IMR-90 (cell line): ENCODE measurements around the gene SMIM24. TPM values are rescaled to one million over a fixed set of nuclear protein-coding genes. Genes with fewer than 3 reads are reported as not detected.

ENCODE experiments used
- ATAC-seq: fragments of 200-7000 bp; cut with Tn5 transposase; 2 replicates; pipeline ENCODE4 v1.9.1; 2020; ENCODE audit warnings: low read depth, mild to moderate bottlenecking, moderate library complexity
- BruUV-seq: library from RNA; stranded (reverse); fragments of 400-500 nt; replicated peaks from 2 replicates; lab custom pipeline; 2021; lab: Mats Ljungman, UMichigan
- CTCF ChIA-PET: fragments of 300-600 bp; formaldehyde crosslinking; extraction: SDS; loops from one replicate; lab custom pipeline; 2021; ENCODE audit warnings: antibody characterized with exemption; lab: Yijun Ruan, JAX
- POLR2A ChIA-PET: fragments of 300-600 bp; sonication (Branson Sonifier 250); formaldehyde crosslinking; loops from one replicate; lab custom pipeline; 2022; ENCODE audit warnings: antibody characterized with exemption; ENCODE audit not compliant: unreplicated experiment; lab: Charles Lee
- DNase-seq: peaks from one replicate; pipeline ENCODE4 v3.0.0; 2013
- H2AFZ ChIP-seq: replicated peaks from 2 replicates; pipeline ENCODE3; 2013; ENCODE audit warnings: low read length, mild to moderate bottlenecking; ENCODE audit not compliant: poor library complexity
- H2AK5ac ChIP-seq: 2 replicates; pipeline ENCODE4 v1.6.1; 2013; ENCODE audit warnings: low read depth, low read length, inconsistent platforms
- H2AK9ac ChIP-seq: replicated peaks from 2 replicates; pipeline ENCODE3; 2013; ENCODE audit warnings: mild to moderate bottlenecking, low read depth, low read length, moderate library complexity; ENCODE audit not compliant: poor library complexity
- H2BK120ac ChIP-seq: 2 replicates; pipeline ENCODE4 v1.6.1; 2013; ENCODE audit warnings: low read depth, low read length, inconsistent platforms
- H2BK15ac ChIP-seq: 3 replicates; pipeline ENCODE4 v1.6.1; 2013; ENCODE audit warnings: low read depth, low read length, inconsistent platforms
- H2BK20ac ChIP-seq: 2 replicates; pipeline ENCODE4 v1.6.1; 2013; ENCODE audit warnings: low read depth, mild to moderate bottlenecking, inconsistent platforms, low read length, moderate library complexity
- H2BK5ac ChIP-seq: 2 replicates; pipeline ENCODE4 v1.6.1; 2013; ENCODE audit warnings: mild to moderate bottlenecking, low read depth, low read length, inconsistent platforms; ENCODE audit not compliant: poor library complexity, severe bottlenecking
- H3K14ac ChIP-seq: replicated peaks from 2 replicates; pipeline ENCODE4 v1.6.1; 2013; ENCODE audit warnings: low read depth, low read length, inconsistent platforms
- H3K18ac ChIP-seq: 2 replicates; pipeline ENCODE4 v1.6.1; 2013; ENCODE audit warnings: low read depth, low read length, control low read depth
- H3K23ac ChIP-seq: 2 replicates; pipeline ENCODE4 v1.6.1; 2013; ENCODE audit warnings: low read depth, low read length, inconsistent platforms
- H3K27ac ChIP-seq: 2 replicates; pipeline ENCODE4 v1.5.1; 2013; ENCODE audit warnings: mild to moderate bottlenecking, control low read depth, low read length; ENCODE audit not compliant: insufficient read depth
- H3K27me3 ChIP-seq: 2 replicates; pipeline ENCODE4 v1.6.1; 2013; ENCODE audit warnings: low read length; ENCODE audit not compliant: control insufficient read depth, insufficient read depth
- H3K36me3 ChIP-seq: 2 replicates; pipeline ENCODE4 v1.6.1; 2013; ENCODE audit warnings: low read length, mixed read lengths; ENCODE audit not compliant: control insufficient read depth, insufficient read depth
- H3K4ac ChIP-seq: 2 replicates; pipeline ENCODE4 v1.6.1; 2013; ENCODE audit warnings: low read depth, low read length, inconsistent platforms
- H3K4me1 ChIP-seq: 2 replicates; pipeline ENCODE4 v1.6.1; 2013; ENCODE audit warnings: low read length, mixed read lengths; ENCODE audit not compliant: control insufficient read depth, insufficient read depth
- H3K4me2 ChIP-seq: 2 replicates; pipeline ENCODE4 v1.6.1; 2013; ENCODE audit warnings: low read depth, mild to moderate bottlenecking, control low read depth, low read length, moderate library complexity
- H3K4me3 ChIP-seq: 2 replicates; pipeline ENCODE4 v1.5.1; 2013; ENCODE audit warnings: low read depth, mild to moderate bottlenecking, control low read depth, low read length, moderate library complexity; ENCODE audit not compliant: insufficient read depth
- H3K56ac ChIP-seq: 2 replicates; pipeline ENCODE4 v1.6.1; 2013; ENCODE audit warnings: low read length, inconsistent platforms; ENCODE audit not compliant: insufficient read depth; ENCODE audit errors: extremely low read depth
- H3K79me1 ChIP-seq, 2 experiments: 2 replicates each; pipeline ENCODE4 v1.6.1; 2013; ENCODE audit warnings: low read length in 2 of 2, inconsistent platforms in 1 of 2, low read depth in 1 of 2
- H3K9ac ChIP-seq: 2 replicates; pipeline ENCODE4 v1.6.1; 2013; ENCODE audit warnings: low read depth, low read length, control low read depth
- H3K9me1 ChIP-seq: 2 replicates; pipeline ENCODE4 v1.6.1; 2013; ENCODE audit warnings: low read length, inconsistent platforms; ENCODE audit not compliant: insufficient read depth
- H3K9me3 ChIP-seq: 2 replicates; pipeline ENCODE4 v1.6.1; 2013; ENCODE audit warnings: low read length; ENCODE audit not compliant: control insufficient read depth, insufficient read depth
- H4K20me1 ChIP-seq: 2 replicates; pipeline ENCODE4 v1.6.1; 2013; ENCODE audit warnings: low read length, inconsistent platforms; ENCODE audit not compliant: insufficient read depth
- H4K5ac ChIP-seq: 2 replicates; pipeline ENCODE4 v1.6.1; 2013; ENCODE audit warnings: mild to moderate bottlenecking, low read depth, low read length, control low read depth
- H4K8ac ChIP-seq, 2 experiments: 2 replicates each; pipeline ENCODE4 v1.6.1; 2013; ENCODE audit warnings: low read depth in 2 of 2, low read length in 2 of 2, control low read depth in 1 of 2, inconsistent platforms in 1 of 2
- H4K91ac ChIP-seq: 2 replicates; pipeline ENCODE4 v1.6.1; 2013; ENCODE audit warnings: low read depth, low read length, inconsistent platforms; ENCODE audit not compliant: insufficient read depth
- FOS ChIP-seq: fragments of 150-350 bp; IDR thresholded peaks from 2 replicates; pipeline ENCODE4 v1.6.1; 2016; ENCODE audit warnings: low read depth, low read length
- MAZ ChIP-seq: IDR thresholded peaks from 2 replicates; pipeline ENCODE4 v1.6.1; 2012; ENCODE audit warnings: low read depth, mild to moderate bottlenecking, low read length, improper control_type of control experiment, moderate library complexity, borderline replicate concordance
- RFX5 ChIP-seq: IDR thresholded peaks from 2 replicates; pipeline ENCODE4 v1.8.0; 2012; ENCODE audit warnings: low read depth, mild to moderate bottlenecking, low read length, moderate library complexity
- WGBS, 2 experiments: methylation state at CpG; one replicate each; pipeline versions ENCODE4 v1.1.5 to v1.1.7; 2013; ENCODE audit warnings: missing lambda C conversion rate in 2 of 2; ENCODE audit not compliant: insufficient read length in 1 of 2; ENCODE audit errors: extremely low coverage in 2 of 2; 5-methylcytosine and 5-hydroxymethylcytosine counted together
- dilution Hi-C: fragments of 300-500 bp; cut with HindIII; formaldehyde crosslinking; loops from one replicate; pipeline ENCODE4 v1.14.3; 2018; ENCODE audit warnings: low sequenced_read_pairs; ENCODE audit not compliant: unreplicated experiment
- in situ Hi-C: fragments of 300-500 bp; cut with MboI; formaldehyde crosslinking; loops from 3 replicates; pipeline ENCODE4 v1.14.3; 2019; ENCODE audit warnings: low sequenced_read_pairs, inconsistent platforms, mixed read lengths
- intact Hi-C: fragments of 100-400 bp; cut with micrococcal nuclease; formaldehyde crosslinking; loops from 2 replicates; pipeline ENCODE4 v1.10.0; 2022
- polyA plus RNA-seq, 3 experiments: library from polyadenylated mRNA; depleted of rRNA; stranded (reverse); fragments of >200 nt; gene quantifications; 2 replicates each; pipeline ENCODE4 v1.2.3, GENCODE V29; 2012; ENCODE audit warnings: low replicate concordance in 1 of 3
- total RNA-seq: library from RNA; depleted of rRNA; stranded (reverse); fragments of >200 nt; gene quantifications from 2 replicates; pipeline ENCODE4 v1.2.3, GENCODE V29; 2012
- TF ChIP-seq, protein P1 (sequence below): fragments of 150-350 bp; IDR thresholded peaks from 2 replicates; pipeline ENCODE4 v1.6.1; 2016; ENCODE audit warnings: low read depth, mild to moderate bottlenecking, low read length, moderate library complexity, borderline replicate concordance

SMIM24 gene
- total and polyA plus RNA-seq, 2 of the 4 experiments (the other 2 are of a cell fraction), result not detected

GRCh38 chr19:3494051-3494450 is 13.7 kb upstream of the SMIM24 start:
- intact Hi-C loops, result no loop called here
- POLR2A ChIA-PET, result no interaction called here
- no peak for DNase-seq
- H2BK15ac ChIP-seq, result no peak overlapping the region
- no peak overlapping the region for H3K9ac ChIP-seq
- no peak overlapping the region for H2AFZ ChIP-seq
- no peak overlapping the region for H3K23ac ChIP-seq
- H4K20me1 ChIP-seq, result no peaks in the 10 kb centered on the region
- H4K91ac ChIP-seq, result no peak overlapping the region
- H2BK120ac ChIP-seq, result no peak overlapping the region
- no peaks in the 10 kb centered on the region for H3K9me1 ChIP-seq
- H2BK5ac ChIP-seq, result no peak overlapping the region
- H3K9me3 ChIP-seq, result no peaks in the 10 kb centered on the region
- BruUV-seq, result no TSS peak
- no peaks in the 10 kb centered on the region for H3K27me3 ChIP-seq
- no peak overlapping the region for H3K4me2 ChIP-seq
- no peak overlapping the region for H3K14ac ChIP-seq
- H4K8ac ChIP-seq, result no peak overlapping the region
- H3K4ac ChIP-seq, result no peak overlapping the region
- peaks cover 31% of the 10 kb centered on the region for H3K36me3 ChIP-seq
- peaks cover 0 to 27% of the 10 kb centered on the region in 2 experiments; a peak in 2 of 4 replicates for H3K79me1 ChIP-seq
- CTCF ChIA-PET, result no interaction called here
- H2AK5ac ChIP-seq, result no peak overlapping the region
- no peak overlapping the region for H3K18ac ChIP-seq
- no peak overlapping the region for H2BK20ac ChIP-seq
- H4K5ac ChIP-seq, result no peak overlapping the region
- H2AK9ac ChIP-seq, result no peak overlapping the region
- dilution Hi-C loops, result no loop called here
- in situ Hi-C loops, result loop anchor here (25.0 kb wide), 1 partner anchor 532 kb away; no protein-coding TSS in a partner anchor
- ATAC-seq, result peak; percentile 81
- no peak for TF ChIP-seq RFX5
- TF ChIP-seq, protein P1, sequence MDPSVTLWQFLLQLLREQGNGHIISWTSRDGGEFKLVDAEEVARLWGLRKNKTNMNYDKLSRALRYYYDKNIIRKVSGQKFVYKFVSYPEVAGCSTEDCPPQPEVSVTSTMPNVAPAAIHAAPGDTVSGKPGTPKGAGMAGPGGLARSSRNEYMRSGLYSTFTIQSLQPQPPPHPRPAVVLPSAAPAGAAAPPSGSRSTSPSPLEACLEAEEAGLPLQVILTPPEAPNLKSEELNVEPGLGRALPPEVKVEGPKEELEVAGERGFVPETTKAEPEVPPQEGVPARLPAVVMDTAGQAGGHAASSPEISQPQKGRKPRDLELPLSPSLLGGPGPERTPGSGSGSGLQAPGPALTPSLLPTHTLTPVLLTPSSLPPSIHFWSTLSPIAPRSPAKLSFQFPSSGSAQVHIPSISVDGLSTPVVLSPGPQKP, result no peak
- TF ChIP-seq FOS, result no peak
- no peak for TF ChIP-seq MAZ
- no peak overlapping the region for H3K56ac ChIP-seq
- no peaks in the 10 kb centered on the region for H3K4me1 ChIP-seq
- H3K27ac ChIP-seq, result no peak overlapping the region
- H3K4me3 ChIP-seq, result no peak overlapping the region
- 52% methylated on average over 4 of the region's 15 CpGs; no CpG with 5 or more reads in 1 of the 2 experiments for WGBS, 2 experiments
